ENCODE measurements around the gene SAMD8.

Gene SAMD8

DNA sequence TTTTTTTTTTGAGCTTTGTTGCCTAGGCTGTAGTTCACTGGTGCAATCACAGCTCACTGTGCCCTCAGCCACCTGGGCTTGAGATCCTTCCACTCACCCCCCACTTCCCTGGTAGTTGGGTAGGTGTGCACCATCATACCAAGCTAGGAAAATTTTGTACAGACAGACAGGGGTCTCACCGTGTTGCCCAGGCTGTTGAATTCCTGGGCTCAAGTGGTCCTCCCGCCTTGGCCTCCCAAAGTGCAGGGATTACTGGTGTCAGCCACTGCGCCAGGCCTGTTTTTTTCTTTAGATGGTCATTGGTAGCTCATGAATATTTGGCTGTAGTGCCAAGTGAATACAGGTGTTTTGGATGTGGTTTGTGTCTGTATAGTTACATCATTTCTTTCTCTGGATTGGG is 116.8 kb downstream of the SAMD8 start:
- peak overlapping the region in 1 of 2 experiments; percentile 38 for H3K18ac ChIP-seq (ENCODE audit: low read depth in 1 of 2, low read length in 2 of 2)
- H3K79me1 ChIP-seq (replicated peaks; ENCODE audit: low read length, poor library complexity, severe bottlenecking) = peaks cover 5% of the 10 kb centered on the region
- no peak overlapping the region for H2AFZ ChIP-seq (ENCODE audit: low read depth, low read length)
- peaks cover 15% of the 10 kb centered on the region for H3K4me1 ChIP-seq (ENCODE audit: control insufficient read depth, insufficient read depth, low read depth, low read length)
- H3K9me3 ChIP-seq (ENCODE audit: control insufficient read depth, low read length) = no peaks in the 10 kb centered on the region
- no peak overlapping the region for H4K91ac ChIP-seq (ENCODE audit: low read length)
- no peak overlapping the region for H2BK15ac ChIP-seq (ENCODE audit: low read depth, poor library complexity, severe bottlenecking)
- no peak overlapping the region for H2AK5ac ChIP-seq (ENCODE audit: low read length, severe bottlenecking)
- no peak overlapping the region for H4K8ac ChIP-seq (ENCODE audit: low read length)
- peak overlapping the region; percentile 32 to 70 for H2BK12ac ChIP-seq (ENCODE audit: low read length in 2 of 2)
- no peak for DNase-seq
- H3K9ac ChIP-seq (ENCODE audit: low read length) = peak overlapping the region; percentile 6
- no peak overlapping the region for H3K4me2 ChIP-seq (ENCODE audit: low read length, poor library complexity, severe bottlenecking)
- no peak overlapping the region for H3K14ac ChIP-seq (ENCODE audit: low read length in 2 of 2)
- H3K4ac ChIP-seq (ENCODE audit: low read depth in 1 of 2, low read length in 2 of 2) = no peak overlapping the region
- WGBS = 96% methylated on average over 3 of the region's 3 CpGs
- H3K23ac ChIP-seq (ENCODE audit: low read length in 2 of 2) = no peak overlapping the region
- H3K36me3 ChIP-seq (ENCODE audit: control insufficient read depth in 1 of 2, insufficient read depth in 2 of 2, low read depth in 1 of 2, low read length in 2 of 2) = peaks cover 28 to 80% of the 10 kb centered on the region in 2 experiments
- H3K27me3 ChIP-seq (ENCODE audit: control insufficient read depth in 1 of 2, insufficient read depth in 1 of 2, low read length in 2 of 2) = no peaks in the 10 kb centered on the region
- H2BK120ac ChIP-seq (ENCODE audit: low read depth, low read length) = no peak overlapping the region
- no peak overlapping the region for H3K4me3 ChIP-seq (ENCODE audit: insufficient read depth in 1 of 2, low read depth in 1 of 2, low read length in 2 of 2)
- H2BK5ac ChIP-seq (ENCODE audit: low read depth, low read length, poor library complexity, severe bottlenecking) = no peak overlapping the region
- H3K27ac ChIP-seq (ENCODE audit: low read length, poor library complexity, severe bottlenecking) = no peak overlapping the region

DNA sequence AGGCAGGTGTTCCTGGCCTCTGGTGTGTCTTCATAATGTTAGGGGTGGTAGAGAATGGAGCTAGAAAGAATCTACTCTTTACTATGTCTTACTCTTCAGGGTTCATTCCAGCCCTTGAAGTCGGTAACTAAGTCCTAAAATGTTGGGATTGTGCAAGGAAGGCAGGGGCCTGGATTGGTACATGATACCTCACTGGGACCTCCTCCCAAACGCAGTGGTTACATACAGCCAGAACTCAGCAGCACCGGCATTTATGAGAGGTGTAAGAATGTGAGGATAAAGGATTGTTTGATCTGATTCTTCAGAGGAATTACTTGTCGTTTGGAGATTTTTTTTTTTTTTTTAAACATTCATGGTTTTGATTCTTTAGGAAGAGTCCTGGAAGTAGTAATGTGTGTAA is 117.4 kb downstream of the SAMD8 start:
- peaks cover 33 to 79% of the 10 kb centered on the region in 2 experiments for H3K36me3 ChIP-seq (ENCODE audit: control insufficient read depth in 1 of 2, insufficient read depth in 2 of 2, low read depth in 1 of 2, low read length in 2 of 2)
- no peak overlapping the region for H4K8ac ChIP-seq (ENCODE audit: low read length)
- no peak overlapping the region for H2BK12ac ChIP-seq (ENCODE audit: low read length in 2 of 2)
- no peak overlapping the region for H2AFZ ChIP-seq (ENCODE audit: low read depth, low read length)
- H3K14ac ChIP-seq (ENCODE audit: low read length in 2 of 2) = no peak overlapping the region
- H2BK15ac ChIP-seq (ENCODE audit: low read depth, poor library complexity, severe bottlenecking) = no peak overlapping the region
- no peaks in the 10 kb centered on the region for H3K27me3 ChIP-seq (ENCODE audit: control insufficient read depth in 1 of 2, insufficient read depth in 1 of 2, low read length in 2 of 2)
- H3K23ac ChIP-seq (ENCODE audit: low read length in 2 of 2) = no peak overlapping the region
- peaks cover 5% of the 10 kb centered on the region for H3K79me1 ChIP-seq (replicated peaks; ENCODE audit: low read length, poor library complexity, severe bottlenecking)
- peak overlapping the region; percentile 6 for H3K9ac ChIP-seq (ENCODE audit: low read length)
- no peak overlapping the region for H3K4me3 ChIP-seq (ENCODE audit: insufficient read depth in 1 of 2, low read depth in 1 of 2, low read length in 2 of 2)
- no peak overlapping the region for H2AK5ac ChIP-seq (ENCODE audit: low read length, severe bottlenecking)
- peak overlapping the region; percentile 36 for H3K27ac ChIP-seq (ENCODE audit: low read length, poor library complexity, severe bottlenecking)
- 84% methylated on average over 4 of the region's 4 CpGs for WGBS
- no peaks in the 10 kb centered on the region for H3K9me3 ChIP-seq (ENCODE audit: control insufficient read depth, low read length)
- H3K4ac ChIP-seq (ENCODE audit: low read depth in 1 of 2, low read length in 2 of 2) = no peak overlapping the region
- H3K4me2 ChIP-seq (ENCODE audit: low read length, poor library complexity, severe bottlenecking) = no peak overlapping the region
- H2BK5ac ChIP-seq (ENCODE audit: low read depth, low read length, poor library complexity, severe bottlenecking) = no peak overlapping the region
- H3K4me1 ChIP-seq (ENCODE audit: control insufficient read depth, insufficient read depth, low read depth, low read length) = peaks cover 13% of the 10 kb centered on the region
- H3K18ac ChIP-seq (ENCODE audit: low read depth in 1 of 2, low read length in 2 of 2) = no peak overlapping the region
- DNase-seq = no peak
- no peak overlapping the region for H4K91ac ChIP-seq (ENCODE audit: low read length)
- H2BK120ac ChIP-seq (ENCODE audit: low read depth, low read length) = no peak overlapping the region

DNA sequence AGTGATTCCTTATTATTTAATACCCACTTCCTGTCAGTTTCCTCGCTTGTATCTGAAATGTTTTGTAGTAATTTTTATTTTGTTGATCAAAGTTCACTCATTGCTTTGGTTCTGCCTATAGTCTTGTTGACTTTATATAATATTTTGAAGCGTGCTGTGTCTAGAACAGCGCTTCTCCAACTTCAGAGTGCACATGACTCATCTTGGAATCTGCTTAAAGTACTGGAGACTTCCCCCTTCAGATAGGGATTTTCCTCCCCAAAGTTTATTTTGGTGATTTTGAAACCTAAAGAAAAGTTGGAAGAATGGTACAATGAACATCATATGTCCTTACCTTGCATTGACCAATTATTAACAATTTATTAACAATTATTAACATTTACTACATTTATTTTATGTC is 118.5 kb downstream of the SAMD8 start:
- H3K9me3 ChIP-seq (ENCODE audit: control insufficient read depth, low read length) = no peaks in the 10 kb centered on the region
- H2AFZ ChIP-seq (ENCODE audit: low read depth, low read length) = no peak overlapping the region
- no peak overlapping the region for H3K23ac ChIP-seq (ENCODE audit: low read length in 2 of 2)
- H4K91ac ChIP-seq (ENCODE audit: low read length) = no peak overlapping the region
- no peaks in the 10 kb centered on the region for H3K27me3 ChIP-seq (ENCODE audit: control insufficient read depth in 1 of 2, insufficient read depth in 1 of 2, low read length in 2 of 2)
- no peak overlapping the region for H3K4me2 ChIP-seq (ENCODE audit: low read length, poor library complexity, severe bottlenecking)
- no peak overlapping the region for H2AK5ac ChIP-seq (ENCODE audit: low read length, severe bottlenecking)
- H2BK12ac ChIP-seq (ENCODE audit: low read length in 2 of 2) = no peak overlapping the region
- H3K4me1 ChIP-seq (ENCODE audit: control insufficient read depth, insufficient read depth, low read depth, low read length) = peaks cover 21% of the 10 kb centered on the region
- 8% methylated on average over 2 of the region's 3 CpGs for WGBS
- no peak overlapping the region for H3K4ac ChIP-seq (ENCODE audit: low read depth in 1 of 2, low read length in 2 of 2)
- peaks cover 5% of the 10 kb centered on the region for H3K79me1 ChIP-seq (replicated peaks; ENCODE audit: low read length, poor library complexity, severe bottlenecking)
- no peak overlapping the region for H3K27ac ChIP-seq (ENCODE audit: low read length, poor library complexity, severe bottlenecking)
- no peak overlapping the region for H3K18ac ChIP-seq (ENCODE audit: low read depth in 1 of 2, low read length in 2 of 2)
- no peak overlapping the region for H2BK5ac ChIP-seq (ENCODE audit: low read depth, low read length, poor library complexity, severe bottlenecking)
- peak overlapping the region; percentile 6 for H3K9ac ChIP-seq (ENCODE audit: low read length)
- H3K36me3 ChIP-seq (ENCODE audit: control insufficient read depth in 1 of 2, insufficient read depth in 2 of 2, low read depth in 1 of 2, low read length in 2 of 2) = peaks cover 36 to 67% of the 10 kb centered on the region in 2 experiments
- no peak overlapping the region for H2BK15ac ChIP-seq (ENCODE audit: low read depth, poor library complexity, severe bottlenecking)
- H3K4me3 ChIP-seq (ENCODE audit: insufficient read depth in 1 of 2, low read depth in 1 of 2, low read length in 2 of 2) = no peak overlapping the region
- peak; percentile 75 for DNase-seq
- no peak overlapping the region for H4K8ac ChIP-seq (ENCODE audit: low read length)
- H2BK120ac ChIP-seq (ENCODE audit: low read depth, low read length) = no peak overlapping the region
- no peak overlapping the region for H3K14ac ChIP-seq (ENCODE audit: low read length in 2 of 2)

DNA sequence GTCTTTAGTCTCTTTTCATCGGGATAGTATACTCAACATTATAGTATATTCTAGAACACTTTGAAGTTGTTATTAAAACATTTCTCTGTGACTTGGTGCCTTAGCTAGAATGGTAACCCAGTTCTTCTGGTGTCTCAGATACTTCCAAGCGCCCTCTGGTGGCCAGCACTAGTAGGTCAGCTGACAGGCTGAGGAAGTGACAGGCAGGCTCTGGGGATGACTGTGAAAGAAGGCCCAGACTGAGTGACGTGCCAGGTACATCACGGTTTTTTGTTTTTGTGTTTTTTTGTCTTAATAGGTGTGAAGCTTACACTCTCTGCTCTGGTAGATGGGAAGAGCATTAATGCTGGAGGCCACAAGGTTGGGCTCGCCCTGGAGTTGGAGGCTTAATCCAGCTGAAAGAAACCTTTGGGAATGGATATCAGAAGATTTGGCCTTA is 119.2 kb downstream of the SAMD8 start:
- Histone ChIP-seq H2BK5ac (ENCODE audit: low read depth, low read length, poor library complexity, severe bottlenecking) (no peak overlapping the region), H3K36me3 (ENCODE audit: control insufficient read depth in 1 of 2, insufficient read depth in 2 of 2, low read depth in 1 of 2, low read length in 2 of 2) (peaks cover 36 to 66% of the 10 kb centered on the region in 2 experiments), H3K4ac (ENCODE audit: low read depth in 1 of 2, low read length in 2 of 2) (no peak overlapping the region), H3K14ac (ENCODE audit: low read length in 2 of 2) (no peak overlapping the region), H3K27ac (ENCODE audit: low read length, poor library complexity, severe bottlenecking) (peak overlapping the region; percentile 19), H3K4me3 (ENCODE audit: insufficient read depth in 1 of 2, low read depth in 1 of 2, low read length in 2 of 2) (no peak overlapping the region), H3K27me3 (ENCODE audit: control insufficient read depth in 1 of 2, insufficient read depth in 1 of 2, low read length in 2 of 2) (no peaks in the 10 kb centered on the region), H3K79me1 (replicated peaks; ENCODE audit: low read length, poor library complexity, severe bottlenecking) (peaks cover 8% of the 10 kb centered on the region), H4K91ac (ENCODE audit: low read length) (no peak overlapping the region), H3K18ac (ENCODE audit: low read depth in 1 of 2, low read length in 2 of 2) (no peak overlapping the region), H4K8ac (ENCODE audit: low read length) (no peak overlapping the region), H3K4me2 (ENCODE audit: low read length, poor library complexity, severe bottlenecking) (no peak overlapping the region), H3K23ac (ENCODE audit: low read length in 2 of 2) (no peak overlapping the region), H3K9ac (ENCODE audit: low read length) (peak overlapping the region; percentile 6), H2AK5ac (ENCODE audit: low read length, severe bottlenecking) (no peak overlapping the region), H2BK12ac (ENCODE audit: low read length in 2 of 2) (no peak overlapping the region), H3K4me1 (ENCODE audit: control insufficient read depth, insufficient read depth, low read depth, low read length) (peaks cover 27% of the 10 kb centered on the region), H2BK15ac (ENCODE audit: low read depth, poor library complexity, severe bottlenecking) (no peak overlapping the region), H2AFZ (ENCODE audit: low read depth, low read length) (no peak overlapping the region), H2BK120ac (ENCODE audit: low read depth, low read length) (no peak overlapping the region), H3K9me3 (ENCODE audit: control insufficient read depth, low read length) (no peaks in the 10 kb centered on the region)
- WGBS = 0% methylated on average over 3 of the region's 5 CpGs
- DNase-seq = peak; percentile 89

Data from mesenchymal stem cell (in vitro differentiated cells and primary cell).